ENCODE results near the gene MROH8.

Gene MROH8

DNA sequence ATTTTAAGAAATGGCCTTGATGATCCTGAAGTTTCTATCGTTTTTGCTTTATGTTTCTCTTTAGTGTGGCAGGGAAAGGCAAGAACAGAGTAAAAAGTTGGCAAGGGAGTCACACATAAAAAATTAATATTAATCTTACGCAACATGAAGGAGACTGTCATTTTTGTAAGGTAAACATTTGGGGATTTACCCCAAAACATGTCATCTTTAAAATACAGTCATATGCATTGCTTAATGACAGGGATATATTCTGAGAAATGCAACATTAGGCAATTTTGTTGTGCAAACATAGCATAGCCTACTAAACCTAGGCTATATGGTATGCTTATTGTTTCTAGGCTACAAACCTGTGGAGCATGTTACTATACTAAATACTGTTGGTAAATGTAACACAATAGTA lies 88.9 kb downstream of the MROH8 start:
- ATAC-seq: no peak
- TF ChIP-seq PPARA (CRISPR knock-in tag; IDR thresholded peaks at IDR 0.05; ENCODE audit: borderline replicate concordance) (no peak), BACH2 (CRISPR knock-in tag; IDR thresholded peaks at IDR 0.05; ENCODE audit: borderline replicate concordance) (no peak), ISL1 (CRISPR knock-in tag; IDR thresholded peaks at IDR 0.05) (no peak), ZNF8 (CRISPR knock-in tag; IDR thresholded peaks at IDR 0.05) (no peak), RARB (CRISPR knock-in tag; IDR thresholded peaks at IDR 0.05) (no peak), ZC3H10 (CRISPR knock-in tag; IDR thresholded peaks at IDR 0.05) (no peak), GLIS3 (CRISPR knock-in tag; IDR thresholded peaks at IDR 0.05) (no peak)
- TF ChIP-seq, protein P1, sequence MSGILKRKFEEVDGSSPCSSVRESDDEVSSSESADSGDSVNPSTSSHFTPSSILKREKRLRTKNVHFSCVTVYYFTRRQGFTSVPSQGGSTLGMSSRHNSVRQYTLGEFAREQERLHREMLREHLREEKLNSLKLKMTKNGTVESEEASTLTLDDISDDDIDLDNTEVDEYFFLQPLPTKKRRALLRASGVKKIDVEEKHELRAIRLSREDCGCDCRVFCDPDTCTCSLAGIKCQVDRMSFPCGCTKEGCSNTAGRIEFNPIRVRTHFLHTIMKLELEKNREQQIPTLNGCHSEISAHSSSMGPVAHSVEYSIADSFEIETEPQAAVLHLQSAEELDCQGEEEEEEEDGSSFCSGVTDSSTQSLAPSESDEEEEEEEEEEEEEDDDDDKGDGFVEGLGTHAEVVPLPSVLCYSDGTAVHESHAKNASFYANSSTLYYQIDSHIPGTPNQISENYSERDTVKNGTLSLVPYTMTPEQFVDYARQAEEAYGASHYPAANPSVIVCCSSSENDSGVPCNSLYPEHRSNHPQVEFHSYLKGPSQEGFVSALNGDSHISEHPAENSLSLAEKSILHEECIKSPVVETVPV (CRISPR knock-in tag; IDR thresholded peaks at IDR 0.05): no peak
- TF ChIP-seq, protein P2, sequence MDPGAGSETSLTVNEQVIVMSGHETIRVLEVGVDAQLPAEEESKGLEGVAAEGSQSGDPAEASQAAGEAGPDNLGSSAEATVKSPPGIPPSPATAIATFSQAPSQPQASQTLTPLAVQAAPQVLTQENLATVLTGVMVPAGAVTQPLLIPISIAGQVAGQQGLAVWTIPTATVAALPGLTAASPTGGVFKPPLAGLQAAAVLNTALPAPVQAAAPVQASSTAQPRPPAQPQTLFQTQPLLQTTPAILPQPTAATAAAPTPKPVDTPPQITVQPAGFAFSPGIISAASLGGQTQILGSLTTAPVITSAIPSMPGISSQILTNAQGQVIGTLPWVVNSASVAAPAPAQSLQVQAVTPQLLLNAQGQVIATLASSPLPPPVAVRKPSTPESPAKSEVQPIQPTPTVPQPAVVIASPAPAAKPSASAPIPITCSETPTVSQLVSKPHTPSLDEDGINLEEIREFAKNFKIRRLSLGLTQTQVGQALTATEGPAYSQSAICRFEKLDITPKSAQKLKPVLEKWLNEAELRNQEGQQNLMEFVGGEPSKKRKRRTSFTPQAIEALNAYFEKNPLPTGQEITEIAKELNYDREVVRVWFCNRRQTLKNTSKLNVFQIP (CRISPR knock-in tag; IDR thresholded peaks at IDR 0.05; ENCODE audit: borderline replicate concordance, low read depth): no peak
- TF ChIP-seq, protein P3, sequence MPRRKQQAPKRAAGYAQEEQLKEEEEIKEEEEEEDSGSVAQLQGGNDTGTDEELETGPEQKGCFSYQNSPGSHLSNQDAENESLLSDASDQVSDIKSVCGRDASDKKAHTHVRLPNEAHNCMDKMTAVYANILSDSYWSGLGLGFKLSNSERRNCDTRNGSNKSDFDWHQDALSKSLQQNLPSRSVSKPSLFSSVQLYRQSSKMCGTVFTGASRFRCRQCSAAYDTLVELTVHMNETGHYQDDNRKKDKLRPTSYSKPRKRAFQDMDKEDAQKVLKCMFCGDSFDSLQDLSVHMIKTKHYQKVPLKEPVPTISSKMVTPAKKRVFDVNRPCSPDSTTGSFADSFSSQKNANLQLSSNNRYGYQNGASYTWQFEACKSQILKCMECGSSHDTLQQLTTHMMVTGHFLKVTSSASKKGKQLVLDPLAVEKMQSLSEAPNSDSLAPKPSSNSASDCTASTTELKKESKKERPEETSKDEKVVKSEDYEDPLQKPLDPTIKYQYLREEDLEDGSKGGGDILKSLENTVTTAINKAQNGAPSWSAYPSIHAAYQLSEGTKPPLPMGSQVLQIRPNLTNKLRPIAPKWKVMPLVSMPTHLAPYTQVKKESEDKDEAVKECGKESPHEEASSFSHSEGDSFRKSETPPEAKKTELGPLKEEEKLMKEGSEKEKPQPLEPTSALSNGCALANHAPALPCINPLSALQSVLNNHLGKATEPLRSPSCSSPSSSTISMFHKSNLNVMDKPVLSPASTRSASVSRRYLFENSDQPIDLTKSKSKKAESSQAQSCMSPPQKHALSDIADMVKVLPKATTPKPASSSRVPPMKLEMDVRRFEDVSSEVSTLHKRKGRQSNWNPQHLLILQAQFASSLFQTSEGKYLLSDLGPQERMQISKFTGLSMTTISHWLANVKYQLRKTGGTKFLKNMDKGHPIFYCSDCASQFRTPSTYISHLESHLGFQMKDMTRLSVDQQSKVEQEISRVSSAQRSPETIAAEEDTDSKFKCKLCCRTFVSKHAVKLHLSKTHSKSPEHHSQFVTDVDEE (CRISPR knock-in tag; IDR thresholded peaks at IDR 0.05): no peak

DNA sequence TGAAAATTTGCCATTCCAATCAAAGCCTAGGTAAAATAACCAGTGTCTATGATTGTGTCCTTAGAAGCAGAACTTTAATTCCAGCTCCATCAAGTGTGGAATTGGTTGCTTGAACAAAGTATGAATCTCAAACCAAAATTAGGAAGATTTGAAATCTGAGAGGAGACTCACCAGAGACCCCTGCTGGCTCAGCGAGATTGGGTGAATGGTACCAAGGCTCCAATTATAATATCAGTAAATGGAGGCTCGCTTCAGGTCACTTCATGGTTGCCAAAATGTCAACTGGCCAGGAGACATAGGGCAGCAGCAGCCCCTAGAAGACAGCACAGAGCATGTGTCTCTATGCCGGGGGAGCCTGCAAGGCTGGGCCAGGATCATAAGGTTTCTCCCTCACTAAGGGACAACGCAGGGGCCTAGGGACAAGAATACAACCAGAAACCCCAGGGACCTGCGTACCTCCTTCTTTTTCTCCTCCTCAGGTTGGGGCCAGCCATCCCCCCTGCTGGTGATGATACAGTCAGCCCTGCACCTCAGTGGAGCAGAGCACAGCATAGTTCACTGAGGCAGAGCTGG lies 97.5 kb downstream of the MROH8 start:
- TF ChIP-seq, protein P2 (CRISPR knock-in tag; IDR thresholded peaks at IDR 0.05; ENCODE audit: borderline replicate concordance, low read depth): no peak
- no peak for TF ChIP-seq TOX (CRISPR knock-in tag; IDR thresholded peaks at IDR 0.05; ENCODE audit: borderline replicate concordance)
- TF ChIP-seq, protein P4, sequence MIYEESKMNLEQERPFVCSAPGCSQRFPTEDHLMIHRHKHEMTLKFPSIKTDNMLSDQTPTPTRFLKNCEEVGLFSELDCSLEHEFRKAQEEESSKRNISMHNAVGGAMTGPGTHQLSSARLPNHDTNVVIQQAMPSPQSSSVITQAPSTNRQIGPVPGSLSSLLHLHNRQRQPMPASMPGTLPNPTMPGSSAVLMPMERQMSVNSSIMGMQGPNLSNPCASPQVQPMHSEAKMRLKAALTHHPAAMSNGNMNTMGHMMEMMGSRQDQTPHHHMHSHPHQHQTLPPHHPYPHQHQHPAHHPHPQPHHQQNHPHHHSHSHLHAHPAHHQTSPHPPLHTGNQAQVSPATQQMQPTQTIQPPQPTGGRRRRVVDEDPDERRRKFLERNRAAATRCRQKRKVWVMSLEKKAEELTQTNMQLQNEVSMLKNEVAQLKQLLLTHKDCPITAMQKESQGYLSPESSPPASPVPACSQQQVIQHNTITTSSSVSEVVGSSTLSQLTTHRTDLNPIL (CRISPR knock-in tag; IDR thresholded peaks at IDR 0.05; ENCODE audit: low read depth): no peak
- no peak for TF ChIP-seq ZNF565 (CRISPR knock-in tag; conservative IDR thresholded peaks at IDR 0.05; ENCODE audit: low read depth)
- TF ChIP-seq OSR1 (CRISPR knock-in tag; IDR thresholded peaks at IDR 0.05): no peak
- TF ChIP-seq ZC3H10 (CRISPR knock-in tag; IDR thresholded peaks at IDR 0.05): no peak
- TF ChIP-seq, protein P1 (CRISPR knock-in tag; IDR thresholded peaks at IDR 0.05): no peak
- peak; percentile 54 for ATAC-seq

DNA sequence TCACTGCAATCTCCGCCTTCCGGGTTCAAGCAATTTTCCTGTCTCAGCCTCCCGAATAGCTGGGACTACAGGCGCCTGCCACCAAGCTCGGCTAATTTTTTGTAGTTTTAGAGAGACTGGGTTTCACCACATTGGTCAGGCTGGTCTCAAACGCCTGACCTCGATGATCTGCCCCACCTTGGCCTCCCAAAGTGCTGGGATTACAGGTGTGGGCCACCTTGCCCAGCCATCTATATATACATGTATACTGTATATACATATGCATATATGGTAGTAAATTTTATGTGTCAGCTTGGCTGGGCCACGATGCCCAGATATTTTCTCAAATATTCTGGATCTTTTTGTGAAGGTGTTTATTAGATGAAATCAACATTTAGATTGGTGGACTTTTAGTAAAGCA lies 102.3 kb downstream of the MROH8 start:
- ATAC-seq: no peak
- TF ChIP-seq, protein P1 (CRISPR knock-in tag; IDR thresholded peaks at IDR 0.05): no peak
- no peak for TF ChIP-seq OSR1 (CRISPR knock-in tag; IDR thresholded peaks at IDR 0.05)
- TF ChIP-seq, protein P3 (CRISPR knock-in tag; IDR thresholded peaks at IDR 0.05): no peak
- TF ChIP-seq, protein P2 (CRISPR knock-in tag; IDR thresholded peaks at IDR 0.05; ENCODE audit: borderline replicate concordance, low read depth): no peak
- TF ChIP-seq, protein P4 (CRISPR knock-in tag; IDR thresholded peaks at IDR 0.05; ENCODE audit: low read depth): no peak
- no peak for TF ChIP-seq ZNF8 (CRISPR knock-in tag; IDR thresholded peaks at IDR 0.05)
- no peak for TF ChIP-seq ZNF565 (CRISPR knock-in tag; conservative IDR thresholded peaks at IDR 0.05; ENCODE audit: low read depth)
- no peak for TF ChIP-seq ZNF70 (CRISPR knock-in tag; IDR thresholded peaks at IDR 0.05)
- TF ChIP-seq ZC3H10 (CRISPR knock-in tag; IDR thresholded peaks at IDR 0.05): no peak
- TF ChIP-seq PPARA (CRISPR knock-in tag; IDR thresholded peaks at IDR 0.05; ENCODE audit: borderline replicate concordance): no peak
- TF ChIP-seq ISL1 (CRISPR knock-in tag; IDR thresholded peaks at IDR 0.05): no peak
- no peak for TF ChIP-seq TOX (CRISPR knock-in tag; IDR thresholded peaks at IDR 0.05; ENCODE audit: borderline replicate concordance)

Measured in SK-N-SH treated with all-trans-retinoic acid at 6 μM for 48 hours (cell line).